HepG2 (cell line): ENCODE data around the gene PKLR. TPM values are rescaled to one million over a fixed set of nuclear protein-coding genes. Genes with fewer than 3 reads are reported as not detected.

Experiments
- ATF2 ChIP-seq: sonication (generic); formaldehyde crosslinking; IDR thresholded peaks from 2 replicates; pipeline ENCODE4 v1.4.0; 2020; ENCODE audit warnings: missing genetic modification reagents
- CAMTA2 ChIP-seq: sonication (generic); formaldehyde crosslinking; IDR thresholded peaks from 2 replicates; pipeline ENCODE4 v1.4.0; 2020; ENCODE audit warnings: mild to moderate bottlenecking, missing genetic modification reagents, borderline replicate concordance
- CCDC6 ChIP-seq: sonication (generic); formaldehyde crosslinking; IDR thresholded peaks from 2 replicates; pipeline ENCODE4 v1.8.1; 2022; ENCODE audit warnings: mild to moderate bottlenecking, missing genetic modification reagents, moderate library complexity
- DDIT3 ChIP-seq: sonication (generic); formaldehyde crosslinking; IDR thresholded peaks from 2 replicates; pipeline ENCODE4 v1.4.0; 2020; ENCODE audit warnings: mild to moderate bottlenecking, missing genetic modification reagents
- HNRNPK ChIP-seq: fragments of 200-400 bp; formaldehyde crosslinking; IDR thresholded peaks from 2 replicates; pipeline ENCODE4 v1.6.1; 2018; ENCODE audit warnings: low read length, low read depth, moderate library complexity, mild to moderate bottlenecking; ENCODE audit not compliant: poor library complexity, severe bottlenecking
- IKZF1 ChIP-seq: fragments of 450-650 bp; IDR thresholded peaks from 2 replicates; pipeline ENCODE4 v1.7.1; 2016
- KDM3A ChIP-seq: IDR thresholded peaks from 2 replicates; pipeline ENCODE4 v1.6.1; 2018; ENCODE audit warnings: low read depth, missing compliant biosample characterization
- MBNL3 ChIP-seq: fragments of 250-450 bp; sonication (Bioruptor Pico); conservative IDR thresholded peaks from 2 replicates; pipeline ENCODE4 v1.8.0; 2022; ENCODE audit warnings: mild to moderate bottlenecking, inconsistent platforms
- MXD1 ChIP-seq: sonication (generic); formaldehyde crosslinking; IDR thresholded peaks from 2 replicates; pipeline ENCODE4 v1.4.0; 2020; ENCODE audit warnings: mild to moderate bottlenecking, missing genetic modification reagents
- NCOA1 ChIP-seq: sonication (generic); formaldehyde crosslinking; IDR thresholded peaks from 2 replicates; pipeline ENCODE4 v1.9.0; 2021; ENCODE audit warnings: missing genetic modification reagents
- NFRKB ChIP-seq: fragments of 450-650 bp; IDR thresholded peaks from 2 replicates; pipeline ENCODE4 v1.6.1; 2017
- NONO ChIP-seq, 2 experiments: fragments of 450-650 bp in 1 of 2; sonication (generic) in 1 of 2; formaldehyde crosslinking in 1 of 2; IDR thresholded peaks in 1 of 2; conservative IDR thresholded peaks in 1 of 2; 2 replicates each; pipeline versions ENCODE4 v1.6.1 to v1.8.0; 2017 to 2022; ENCODE audit warnings: mild to moderate bottlenecking in 1 of 2, missing genetic modification reagents in 1 of 2, moderate library complexity in 1 of 2
- PHF8 ChIP-seq: sonication (generic); formaldehyde crosslinking; IDR thresholded peaks from 2 replicates; pipeline ENCODE4 v1.5.0; 2020; ENCODE audit warnings: missing genetic modification reagents
- RAD21 ChIP-seq: fragments of 450-650 bp; formaldehyde crosslinking; IDR thresholded peaks from 2 replicates; pipeline ENCODE4 v1.5.0; 2020; ENCODE audit warnings: mild to moderate bottlenecking
- RBFOX2 ChIP-seq: fragments of 200-400 bp; formaldehyde crosslinking; IDR thresholded peaks from 2 replicates; pipeline ENCODE4 v1.6.1; 2017; ENCODE audit warnings: low read depth, mild to moderate bottlenecking, low read length
- SAP130 ChIP-seq: IDR thresholded peaks from 2 replicates; pipeline ENCODE4 v1.6.1; 2016; ENCODE audit warnings: low read depth
- SMARCE1 ChIP-seq: fragments of 450-650 bp; IDR thresholded peaks from 2 replicates; pipeline ENCODE4 v1.6.1; 2017; ENCODE audit warnings: borderline replicate concordance
- SNRNP70 ChIP-seq: fragments of 200-400 bp; formaldehyde crosslinking; IDR thresholded peaks from 2 replicates; pipeline ENCODE4 v1.6.1; 2017; ENCODE audit warnings: mild to moderate bottlenecking, low read depth, low read length, moderate library complexity
- STAT5B ChIP-seq: sonication (generic); formaldehyde crosslinking; IDR thresholded peaks from 2 replicates; pipeline ENCODE4 v1.4.0; 2020; ENCODE audit warnings: missing genetic modification reagents
- TAF1 ChIP-seq: sonication (generic); formaldehyde crosslinking; IDR thresholded peaks from 2 replicates; pipeline ENCODE4 v1.4.0; 2020; ENCODE audit warnings: missing genetic modification reagents
- ZEB1 ChIP-seq: IDR thresholded peaks from 2 replicates; pipeline ENCODE4 v1.6.1; 2012; ENCODE audit warnings: mild to moderate bottlenecking, low read depth, inconsistent platforms; ENCODE audit not compliant: insufficient replicate concordance
- ZNF317 ChIP-seq: sonication (generic); formaldehyde crosslinking; IDR thresholded peaks from 2 replicates; pipeline ENCODE4 v1.5.0; 2020; ENCODE audit warnings: mild to moderate bottlenecking, missing genetic modification reagents
- ZNF512B ChIP-seq: sonication (generic); formaldehyde crosslinking; IDR thresholded peaks from 2 replicates; pipeline ENCODE4 v1.5.1; 2020; ENCODE audit warnings: missing genetic modification reagents, mild to moderate bottlenecking, borderline replicate concordance
- ZNF563 ChIP-seq: sonication (generic); formaldehyde crosslinking; IDR thresholded peaks from 2 replicates; pipeline ENCODE4 v1.8.0; 2022; ENCODE audit warnings: mild to moderate bottlenecking, moderate library complexity, missing genetic modification reagents
- ZNF580 ChIP-seq: IDR thresholded peaks from 2 replicates; pipeline ENCODE4 v1.6.1; 2016; ENCODE audit warnings: low read depth, borderline replicate concordance
- ZNF614 ChIP-seq: IDR thresholded peaks from 2 replicates; pipeline ENCODE4 v1.6.1; 2018; ENCODE audit warnings: missing biosample characterization, missing genetic modification reagents, inconsistent platforms, borderline replicate concordance
- ZSCAN9 ChIP-seq: IDR thresholded peaks from 2 replicates; pipeline ENCODE4 v1.6.1; 2016; ENCODE audit warnings: borderline replicate concordance
- polyA plus RNA-seq, 8 experiments: library from polyadenylated mRNA; depleted of rRNA in 3 of 8; stranded (reverse) in 7 of 8; unstranded in 1 of 8; fragments of >200 nt; fragmentation: Illumina TruSeq in 4 of 8; extraction: Trizol in 4 of 8; gene quantifications; 2 replicates each; pipeline versions ENCODE4 v1.2.1 to v1.2.3, GENCODE V29; 2011 to 2016; ENCODE audit warnings: low read depth in 4 of 8, missing spikeins in 1 of 8, mixed read lengths in 1 of 8; ENCODE audit not compliant: insufficient read depth in 1 of 8
- total RNA-seq, 5 experiments: library from RNA; depleted of rRNA; stranded (reverse); fragments of >200 nt; fragmentation: Illumina TruSeq; extraction: Trizol; gene quantifications; 2 replicates each; pipeline ENCODE4 v1.2.3, GENCODE V29; 2016; ENCODE audit warnings: low read depth in 1 of 5

Gene PKLR
- total and polyA plus RNA-seq, 2 of the 13 experiments (the other 11 are each of a cell fraction or from before 2014, with no cell fraction given): 10.3 to 29.3 TPM

GRCh38 chr1:155300553-155301329 lies 497 bp downstream of the PKLR start (continued):
- TF ChIP-seq ZNF317 (CRISPR knock-in tag): peak; percentile 96
- TF ChIP-seq NFRKB: no peak
- TF ChIP-seq RAD21 (CRISPR knock-in tag): peak; percentile 49
- peak; percentile 69 for TF ChIP-seq ATF2
- no peak for TF ChIP-seq IKZF1
- peak; percentile 89; the same call in 1 of the 2 replicates for TF ChIP-seq KDM3A
- no peak for TF ChIP-seq SNRNP70
- TF ChIP-seq ZSCAN9 (CRISPR knock-in tag): peak; percentile 73; the same call in 1 of the 2 replicates
- peak; percentile 66 for TF ChIP-seq ZEB1
- TF ChIP-seq CCDC6: peak; percentile 70; the same call in 1 of the 2 replicates
- 0 out of 2 replicates have a peak, but pooled peaks have one; percentile 58 for TF ChIP-seq NCOA1
- peak; percentile 97 for TF ChIP-seq SAP130 (CRISPR knock-in tag)
- TF ChIP-seq DDIT3 (CRISPR knock-in tag): no peak
- no peak for TF ChIP-seq CAMTA2 (CRISPR knock-in tag)
- TF ChIP-seq MBNL3 (CRISPR knock-in tag): no peak
- no peak for TF ChIP-seq NONO (IDR thresholded peaks at IDR 0.05)
- peak; percentile 80 for TF ChIP-seq NONO (CRISPR knock-in tag; conservative IDR thresholded peaks at IDR 0.05)
- peak; percentile 62 for TF ChIP-seq PHF8 (CRISPR knock-in tag)
- TF ChIP-seq ZNF563 (CRISPR knock-in tag): peak; percentile 90
- no peak for TF ChIP-seq SMARCE1
- TF ChIP-seq ZNF614: peak; percentile 93; the same call in 1 of the 2 replicates
- TF ChIP-seq TAF1 (CRISPR knock-in tag): peak; percentile 62; the same call in 1 of the 2 replicates
- TF ChIP-seq RBFOX2: no peak
- peak; percentile 88; the same call in 1 of the 2 replicates for TF ChIP-seq ZNF580 (CRISPR knock-in tag)
- TF ChIP-seq ZNF512B (CRISPR knock-in tag): no peak
- TF ChIP-seq STAT5B: no peak
- no peak for TF ChIP-seq HNRNPK
- peak; percentile 75 for TF ChIP-seq MXD1 (CRISPR knock-in tag)
